Head of caudate nucleus (tissue), 42 donors: ENCODE results near the gene B4GALNT3.
A peak's percentile ranks its signal among the peaks of the same experiment; 100 is the strongest.

Source experiments
- DNase-seq, 42 donors: peaks; one replicate each; pipeline versions ENCODE4 v3.0.0 to v3.0.0-alpha.2; 2020 to 2021; ENCODE audit warnings: mixed read lengths in 7 of 42
- intact Hi-C: fragments of 100-400 bp; cut with DNase I; formaldehyde crosslinking; loops from one replicate; pipeline ENCODE4 v1.15.0; 2022

The B4GALNT3 gene

DNA sequence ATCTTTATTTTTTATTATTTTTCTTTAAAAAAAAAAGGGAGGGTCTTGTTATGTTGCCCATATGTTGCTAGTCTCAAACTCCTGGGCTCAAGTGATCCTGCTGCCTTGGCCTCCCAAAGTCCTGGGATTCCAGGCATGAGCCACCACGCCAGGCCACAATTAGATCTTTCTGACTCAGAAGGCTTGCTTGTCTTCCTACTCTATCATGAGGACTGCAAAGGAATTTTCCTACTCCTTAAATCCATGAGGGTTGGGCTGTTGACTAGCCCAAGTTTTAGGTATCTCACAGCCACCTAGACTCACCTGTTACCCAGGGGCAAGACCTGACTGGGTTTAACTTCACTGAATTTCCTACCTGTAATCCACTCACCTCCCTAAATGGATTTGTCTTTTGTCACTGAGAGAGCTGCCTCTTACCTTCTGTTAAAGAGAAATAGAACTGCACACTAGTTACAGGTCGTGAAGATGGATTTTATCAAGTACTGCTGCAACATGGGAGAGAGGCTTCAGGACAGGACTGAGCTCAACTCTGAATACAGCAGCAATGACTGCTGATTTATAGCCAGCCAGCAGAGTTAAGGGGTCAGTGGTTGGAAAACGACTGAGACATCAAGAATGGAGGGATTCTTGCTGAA lies 72.3 kb downstream of the B4GALNT3 start:
- no peak for DNase-seq
- intact Hi-C loops = no loop called here

DNA sequence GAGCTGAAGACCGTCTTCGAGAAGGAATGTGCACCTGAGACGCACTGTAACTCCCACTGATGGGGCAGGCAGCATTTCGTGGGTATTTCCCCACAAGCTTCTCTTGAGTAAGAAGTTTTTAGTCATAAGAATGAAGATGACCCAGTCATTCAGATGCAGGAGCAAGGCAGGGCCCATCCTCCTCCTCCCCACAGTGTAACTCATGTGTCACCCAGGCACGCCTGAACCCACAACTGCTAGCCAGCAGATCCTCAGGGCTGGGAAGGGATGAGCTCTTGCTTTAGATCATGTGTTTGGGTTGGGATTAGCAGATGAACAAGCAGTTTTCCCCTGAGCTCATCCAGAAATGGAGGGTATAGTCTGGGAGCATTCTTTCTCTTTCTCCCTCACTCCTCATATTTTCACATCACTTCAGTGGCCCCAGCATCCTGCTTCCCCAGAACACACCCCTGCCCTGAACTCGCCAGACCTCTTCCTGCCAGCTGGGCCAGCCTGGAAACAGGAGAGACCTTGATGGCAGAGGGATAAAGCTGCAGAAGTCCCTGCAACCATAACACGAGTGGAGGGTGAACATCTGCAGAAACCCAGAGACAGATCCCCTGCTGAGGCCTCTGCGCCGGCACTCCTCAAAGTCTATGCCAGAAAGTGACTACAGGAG lies 73.3 kb downstream of the B4GALNT3 start:
- DNase-seq = no peak

DNA sequence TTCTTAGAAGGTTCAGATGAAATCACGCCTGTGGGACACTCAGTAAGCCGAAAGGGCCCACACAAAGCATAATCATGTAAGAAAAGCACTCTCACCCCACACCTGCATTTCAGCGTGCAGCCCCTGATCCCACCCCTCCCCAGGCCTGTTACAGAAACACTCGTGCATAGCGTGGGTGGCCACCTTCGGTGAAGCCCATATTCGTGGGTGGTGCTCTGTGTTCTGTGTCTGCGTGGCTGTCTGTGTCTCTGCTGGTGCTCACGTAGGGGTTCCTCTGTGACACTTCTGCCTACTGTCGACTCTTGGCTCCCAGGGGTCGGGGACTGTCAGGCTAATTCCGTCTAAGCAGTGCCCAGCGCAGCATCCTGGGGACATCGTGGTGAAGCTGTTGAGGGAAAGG lies 74.0 kb downstream of the B4GALNT3 start:
- peak in 15 of 42 donors; percentile 22 to 65 (median 40) for DNase-seq
- intact Hi-C loops = no loop called here

More for the DNA sequence above, 73.3 kb downstream of the B4GALNT3 start:
- intact Hi-C loops = no loop called here

DNA sequence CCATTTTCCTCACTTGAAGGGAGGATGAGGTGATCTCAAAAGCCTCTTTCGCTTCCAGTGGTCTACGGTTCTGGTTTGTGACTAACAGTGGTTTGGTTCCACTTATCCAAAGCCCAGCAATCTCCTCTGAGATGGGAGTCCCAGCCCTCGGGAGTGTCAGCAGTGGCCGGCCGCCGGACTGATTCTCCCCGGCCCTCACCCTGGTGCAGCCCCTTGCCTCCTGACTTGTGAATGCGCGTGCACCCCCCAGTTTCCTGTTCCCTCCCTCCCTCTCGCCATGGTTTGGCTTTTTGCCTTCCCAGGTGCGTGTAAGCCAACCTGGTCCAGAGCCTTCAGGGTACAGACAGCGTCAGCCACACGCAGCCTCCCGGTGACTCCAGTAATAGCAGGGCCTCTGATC lies 74.5 kb downstream of the B4GALNT3 start:
- intact Hi-C loops = no loop called here
- DNase-seq = no peak

DNA sequence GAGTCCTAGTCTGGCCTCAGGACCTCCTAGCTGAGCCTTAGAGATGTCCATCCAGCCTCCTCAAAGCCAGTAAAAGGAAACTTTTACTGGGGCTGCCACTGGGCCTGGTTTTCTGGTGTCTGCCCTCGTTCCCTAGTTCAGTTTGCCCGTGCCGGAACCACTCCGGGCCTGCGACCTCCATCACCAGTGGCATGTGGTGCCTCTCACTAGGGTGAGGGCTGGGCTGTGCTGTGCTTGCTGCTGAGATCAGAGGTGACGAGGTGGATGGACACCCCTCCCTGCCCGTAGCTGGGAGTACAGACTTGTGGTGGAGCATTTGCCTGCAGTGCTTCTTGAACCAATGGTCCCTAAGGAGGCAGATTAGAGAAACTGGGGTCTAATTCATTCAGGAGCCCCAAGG lies 75.7 kb downstream of the B4GALNT3 start:
- intact Hi-C loops = no loop called here

DNA sequence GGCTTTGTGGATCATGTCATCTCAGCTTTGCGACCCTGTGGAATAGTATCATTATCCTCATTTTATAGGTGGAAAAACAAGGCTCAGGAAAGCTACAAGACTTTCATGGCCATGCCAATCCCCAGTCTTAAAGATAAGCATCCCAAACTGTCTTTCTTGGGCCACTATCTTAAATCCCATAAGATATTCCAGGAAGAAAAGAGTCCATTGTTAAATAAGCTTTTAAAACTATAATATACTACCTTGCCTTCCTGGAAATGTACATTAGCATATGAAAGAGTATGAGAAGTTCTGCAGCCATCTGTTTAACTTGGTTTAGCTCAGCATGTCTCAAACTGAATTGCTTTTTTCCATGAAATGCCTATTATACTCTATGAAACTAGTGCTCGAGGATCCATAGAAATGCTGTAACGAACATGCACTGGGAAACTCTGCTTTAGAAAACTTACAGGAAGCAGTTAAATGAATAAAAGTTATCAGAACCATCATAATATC lies 77.1 kb downstream of the B4GALNT3 start:
- intact Hi-C loops = no loop called here
- no peak for DNase-seq

More for the DNA sequence above, 75.7 kb downstream of the B4GALNT3 start:
- no peak for DNase-seq

DNA sequence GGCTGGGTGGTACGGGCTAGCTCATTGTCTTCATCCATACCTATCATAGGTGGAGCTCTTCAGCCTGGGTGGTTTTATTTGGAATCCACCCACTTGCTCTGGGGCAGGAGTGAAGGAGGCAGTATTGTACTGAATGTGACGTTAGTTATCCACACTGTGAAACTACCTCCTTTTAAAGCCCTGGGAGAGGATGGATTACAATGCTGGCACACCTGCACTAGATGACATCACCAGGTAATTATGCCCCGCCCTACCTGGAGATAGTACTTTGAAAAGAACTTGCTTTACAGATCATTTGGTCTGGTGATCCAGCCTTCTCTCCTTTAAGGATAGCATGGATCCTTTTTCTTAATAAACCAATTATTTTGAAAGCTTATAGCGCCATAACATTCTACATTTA lies 78.0 kb downstream of the B4GALNT3 start:
- DNase-seq = peak in 1 of 42 donors; percentile 33

DNA sequence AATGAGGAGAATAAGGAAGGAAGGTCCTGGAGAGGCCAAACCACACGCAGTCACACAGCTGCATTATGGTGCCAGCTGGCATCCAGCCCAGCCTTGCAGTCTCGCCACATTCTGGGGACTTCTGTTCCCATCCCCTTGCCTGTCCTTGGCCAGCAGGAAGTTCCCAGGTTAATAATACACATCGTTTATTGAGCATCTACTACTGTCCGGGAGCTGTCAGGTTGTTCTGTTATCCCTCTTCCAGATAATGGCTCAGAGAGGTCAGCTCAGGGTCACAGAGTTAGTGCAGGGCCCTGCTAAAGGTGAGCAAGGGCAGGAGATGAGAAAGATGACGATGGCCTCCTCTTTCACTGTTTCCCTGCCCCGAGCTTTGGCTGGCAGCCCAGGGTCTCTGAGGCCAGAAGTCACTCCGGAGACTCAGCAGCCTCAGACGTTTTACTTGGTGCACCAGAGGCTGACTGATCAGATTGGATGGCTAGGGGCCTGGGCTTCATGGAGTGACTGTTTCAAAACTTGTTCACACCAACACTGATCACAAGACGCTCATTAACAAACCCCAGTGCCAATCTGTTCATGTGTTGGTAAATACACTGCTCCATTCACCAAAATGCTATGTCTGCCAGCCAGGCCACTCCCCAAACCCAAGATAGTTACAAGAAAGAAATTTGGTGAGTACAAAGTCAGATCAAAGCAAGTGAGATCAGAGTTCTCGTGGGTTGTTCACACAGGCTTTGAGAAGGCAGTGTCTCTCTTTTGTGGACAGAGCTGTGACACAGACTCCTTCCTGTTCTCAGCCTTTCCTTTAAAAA lies 79.2 kb downstream of the B4GALNT3 start:
- DNase-seq = peak in 25 of 42 donors; percentile 23 to 71 (median 52)
- intact Hi-C loops = no loop called here

More for the DNA sequence above, 78.0 kb downstream of the B4GALNT3 start:
- intact Hi-C loops = no loop called here

DNA sequence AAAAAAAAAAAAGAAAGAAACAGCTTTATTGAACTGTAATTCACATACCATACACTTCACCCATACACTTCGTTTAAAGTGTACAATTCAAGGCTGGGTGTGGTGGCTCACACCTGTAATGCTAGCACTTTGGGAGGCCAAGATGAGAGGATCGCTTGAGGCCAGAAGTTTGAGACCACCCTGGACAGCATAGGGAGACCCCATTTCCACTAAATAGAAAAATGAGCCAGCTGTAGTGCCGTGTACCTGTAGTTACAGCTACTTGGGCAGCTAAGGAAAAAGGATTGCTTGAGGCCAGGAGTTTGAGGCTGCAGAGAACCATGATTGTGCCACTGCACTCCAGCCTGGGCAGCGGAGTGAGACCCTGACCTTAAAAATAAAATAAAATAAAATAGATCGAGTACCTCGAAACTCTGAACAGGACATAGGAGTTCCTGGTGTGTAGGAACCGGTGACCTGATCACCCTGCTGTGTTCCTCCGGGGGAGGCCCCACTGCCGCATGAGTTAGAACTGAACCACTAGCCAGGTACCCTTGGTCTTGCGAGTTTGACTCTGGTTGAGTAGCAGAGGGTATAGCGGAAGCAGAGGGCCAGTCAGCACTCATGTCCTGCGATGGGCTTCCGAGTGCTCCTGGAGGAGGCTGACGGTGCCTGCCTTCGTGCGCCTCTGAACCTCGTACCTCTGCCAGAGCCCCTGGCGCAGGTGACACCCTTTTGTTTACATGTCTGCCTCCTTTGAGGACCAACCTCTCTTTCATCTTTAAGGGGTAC lies 80.0 kb downstream of the B4GALNT3 start:
- intact Hi-C loops = no loop called here
- DNase-seq = no peak

DNA sequence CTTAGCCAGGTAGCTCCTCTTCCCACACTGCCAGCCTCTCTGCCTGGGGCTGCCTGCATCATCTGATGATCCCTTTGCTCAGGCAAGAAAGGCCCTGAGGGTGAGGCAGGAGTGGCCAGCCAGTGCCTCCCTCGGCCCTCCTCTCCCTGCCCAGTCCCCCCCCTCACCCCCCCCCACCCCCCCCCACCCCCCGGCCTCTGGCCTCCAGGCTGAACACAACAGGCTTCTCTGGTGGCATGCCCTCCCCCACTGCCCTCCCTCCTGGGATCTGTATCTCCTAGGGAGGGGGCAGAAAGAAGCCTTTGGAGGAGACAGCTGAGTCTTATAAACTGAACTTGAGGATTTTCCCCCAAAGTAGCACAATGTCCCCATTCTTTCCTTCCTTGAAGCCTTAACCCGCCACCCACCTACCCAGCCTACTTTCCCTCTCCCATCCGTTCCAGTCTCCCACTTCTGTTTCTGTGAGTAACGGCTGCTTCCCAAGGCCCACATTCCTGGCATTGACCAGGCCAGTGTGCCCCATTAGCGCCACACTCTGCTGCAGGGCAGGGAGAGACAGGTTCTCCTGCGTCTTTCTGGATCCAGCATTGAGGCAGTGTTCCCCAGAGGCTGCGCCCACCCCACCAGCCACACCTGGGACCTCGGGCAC lies 82.1 kb downstream of the B4GALNT3 start:
- no peak for DNase-seq
- intact Hi-C loops = no loop called here

DNA sequence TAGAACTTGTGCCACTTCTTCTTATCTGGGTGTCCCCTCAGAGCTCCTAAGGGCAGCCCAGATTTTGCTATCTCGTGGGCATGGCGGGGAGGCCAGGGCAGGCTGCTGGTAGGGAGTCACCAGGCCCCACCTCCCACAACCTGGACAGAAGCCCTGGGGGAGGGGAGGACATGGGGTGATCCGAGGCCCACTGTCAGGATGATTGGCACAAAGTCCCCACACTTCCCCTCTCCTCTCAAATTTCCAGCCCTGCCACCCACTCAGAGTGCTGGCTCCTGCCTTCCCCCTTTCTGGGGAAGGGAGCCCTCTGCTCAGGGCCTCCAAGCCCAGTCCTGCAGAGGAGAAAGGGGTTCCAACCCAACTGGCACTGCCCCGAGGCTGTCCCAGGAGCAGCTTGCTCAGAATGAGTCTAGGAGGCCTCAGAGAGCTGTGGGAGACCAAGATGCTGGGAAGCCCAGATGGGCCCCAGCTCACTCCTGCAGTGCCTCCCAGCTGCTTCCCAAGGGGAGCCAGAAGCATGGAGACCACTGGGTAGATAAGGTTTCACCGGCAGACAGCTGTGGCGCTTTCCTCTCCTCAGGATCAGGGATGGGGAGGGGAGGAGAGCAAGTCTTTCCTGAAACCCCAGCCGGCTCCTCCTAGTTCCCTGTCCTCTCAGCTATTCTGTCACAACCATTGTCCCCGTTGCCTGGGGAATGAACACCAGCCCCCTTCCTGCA lies 82.8 kb downstream of the B4GALNT3 start:
- intact Hi-C loops = no loop called here
- DNase-seq = no peak

DNA sequence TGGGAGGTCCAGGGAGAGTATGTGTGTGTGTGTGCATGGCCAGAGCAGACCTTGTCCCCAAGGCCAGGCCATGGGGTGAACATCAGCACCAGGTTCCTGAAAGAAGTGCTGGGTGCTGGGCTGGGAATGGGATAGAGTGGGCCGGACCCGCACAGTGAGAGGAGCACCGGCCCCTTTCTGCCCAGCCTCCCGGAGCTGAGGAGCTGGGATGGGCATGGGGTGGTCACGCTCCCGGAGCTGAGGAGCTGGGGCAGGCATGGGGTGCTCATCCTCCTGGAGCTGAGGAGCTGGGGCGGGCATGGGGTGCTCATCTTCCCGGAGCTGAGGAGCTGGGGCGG lies 83.3 kb downstream of the B4GALNT3 start:
- intact Hi-C loops = no loop called here
- DNase-seq = no peak

DNA sequence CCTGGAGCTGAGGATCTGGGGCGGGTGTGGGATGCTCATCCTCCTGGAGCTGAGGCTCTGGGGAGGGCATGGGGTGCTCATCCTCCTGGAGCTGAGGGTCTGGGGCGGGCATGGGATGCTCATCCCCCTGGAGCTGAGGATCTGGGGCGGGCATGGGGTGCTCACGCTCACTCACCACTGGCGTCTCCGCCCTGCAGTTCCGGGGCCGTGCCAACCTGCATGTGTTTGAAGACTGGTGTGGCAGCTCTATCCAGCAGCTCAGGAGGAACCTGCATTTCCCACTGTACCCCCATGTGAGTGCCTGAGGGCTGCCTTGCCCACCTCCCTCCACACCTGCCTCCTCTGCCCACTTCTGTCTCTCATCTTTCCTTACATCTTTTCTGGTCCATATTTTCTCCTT lies 84.4 kb downstream of the B4GALNT3 start:
- DNase-seq = no peak
- intact Hi-C loops = no loop called here

DNA sequence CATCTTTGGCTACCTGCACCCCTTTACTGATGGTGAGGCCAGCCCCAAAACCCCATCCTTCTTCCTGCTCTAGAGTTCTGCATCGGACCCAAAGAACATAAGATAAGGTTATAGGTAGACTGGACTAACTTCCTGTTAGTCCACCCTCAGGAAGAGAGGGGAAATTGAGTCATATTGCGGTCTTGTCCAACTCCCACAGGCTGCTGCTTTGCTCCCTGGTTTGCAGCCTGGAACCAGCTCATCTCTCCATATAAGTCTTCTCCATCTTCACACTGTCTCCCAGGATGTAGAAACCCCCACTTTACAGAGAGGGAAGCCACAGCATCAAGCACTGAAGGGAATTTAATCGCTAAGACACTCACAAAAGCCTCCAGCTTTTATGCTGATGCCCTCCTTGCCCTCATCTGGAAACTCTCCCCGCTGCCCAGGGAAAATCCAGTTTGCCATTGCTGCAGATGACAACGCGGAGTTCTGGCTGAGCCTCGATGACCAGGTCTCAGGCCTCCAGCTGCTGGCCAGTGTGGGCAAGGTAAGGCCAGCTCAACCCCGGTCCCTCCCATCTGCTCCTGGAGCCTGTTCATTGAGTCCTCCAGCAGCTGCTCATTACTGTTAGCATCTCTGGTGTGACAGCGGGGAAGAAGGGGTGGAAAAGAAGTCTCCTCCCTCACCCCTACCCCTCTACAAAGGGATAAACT lies 85.3 kb downstream of the B4GALNT3 start:
- intact Hi-C loops = no loop called here
- no peak for DNase-seq

DNA sequence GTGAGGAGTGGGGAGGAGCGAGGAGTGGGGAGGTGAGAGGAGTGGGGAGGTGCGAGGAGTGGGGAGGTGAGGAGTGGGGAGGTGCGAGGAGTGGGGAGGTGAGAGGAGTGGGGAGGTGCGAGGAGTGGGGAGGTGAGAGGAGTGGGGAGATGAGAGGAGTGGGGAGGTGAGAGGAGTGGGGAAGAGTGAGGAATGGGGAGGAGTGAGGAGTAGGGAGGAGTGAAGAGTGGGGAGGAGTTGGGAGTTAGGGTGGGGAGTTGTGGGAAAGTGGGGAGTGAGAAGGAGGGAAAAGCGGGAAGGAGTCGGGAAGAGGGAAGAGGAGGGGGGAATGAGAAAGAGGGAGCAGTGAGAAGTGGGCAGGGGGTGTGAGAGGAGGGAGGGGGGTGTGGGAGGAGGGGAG lies 86.1 kb downstream of the B4GALNT3 start:
- no peak for DNase-seq
- intact Hi-C loops = loop anchor here (2.0 kb wide), 1 partner anchor 93 kb away; no protein-coding TSS in a partner anchor

DNA sequence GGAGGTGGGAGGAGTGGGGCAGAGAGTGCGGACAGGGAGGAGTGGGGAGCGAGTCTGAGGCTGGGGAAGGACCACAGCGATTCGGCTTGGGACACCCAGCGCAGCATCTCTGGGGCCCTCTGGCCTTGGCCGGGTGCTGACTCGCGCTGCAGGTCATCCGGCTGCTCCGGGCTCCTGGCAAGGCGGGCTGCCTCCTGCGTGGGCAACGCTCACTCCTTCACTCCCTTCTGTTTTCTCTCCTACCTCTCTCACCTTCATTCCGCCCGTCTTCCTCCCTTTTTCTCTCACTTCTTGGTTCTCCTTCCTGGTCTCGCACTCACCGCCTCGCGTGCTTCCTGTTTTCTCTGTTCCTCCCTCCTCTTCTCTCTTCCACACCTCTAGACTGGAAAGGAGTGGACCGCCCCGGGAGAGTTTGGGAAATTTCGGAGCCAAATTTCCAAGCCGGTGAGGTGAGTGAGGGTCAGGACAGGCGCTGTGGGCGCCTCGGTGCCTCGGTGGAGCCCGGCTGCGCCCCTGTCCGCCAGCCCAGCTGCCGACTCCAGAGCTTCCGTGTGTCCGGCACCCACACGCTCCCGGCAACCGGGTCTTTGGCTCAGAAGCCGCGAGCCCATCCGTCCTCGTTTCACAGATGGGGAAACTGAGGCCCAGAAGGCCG lies 86.7 kb downstream of the B4GALNT3 start:
- intact Hi-C loops = loop anchor here (2.0 kb wide), 1 partner anchor 94 kb away; no protein-coding TSS in a partner anchor
- DNase-seq = no peak
